ENCODE results near the gene MAP7D3. TPM values are rescaled to one million over a fixed set of nuclear protein-coding genes. Genes with fewer than 3 reads are reported as not detected.
A peak's percentile ranks its signal among the peaks of the same experiment; 100 is the strongest.

The MAP7D3 gene
- total RNA-seq, 2 donors from 2014 or later = 6.7 to 12.2 TPM

GRCh38 chrX:136206916-136207315 is 44.3 kb downstream of the MAP7D3 start:
- Histone ChIP-seq H3K9me3 (no peaks in the 10 kb centered on the region), H3K4me3 (no peak overlapping the region), H3K27me3 (no peaks in the 10 kb centered on the region), H3K36me3 (replicated peaks in 1 of 2; ENCODE audit: insufficient read depth in 1 of 2, low read depth in 2 of 2) (no peaks in the 10 kb centered on the region), H3K4me1 (no peaks in the 10 kb centered on the region), H3K27ac (no peak overlapping the region)
- ATAC-seq = no peak
- no peak for DNase-seq
- TF ChIP-seq POLR2A (IDR thresholded peaks at IDR 0.05) (no peak), CTCF (IDR thresholded peaks at IDR 0.05) (no peak)
- WGBS, 2 donors = 70% methylated on average over 6 of the region's 6 CpGs; no CpG with 5 or more reads in 1 of the 2 donors
- intact Hi-C loops (cut with DNase I) = no loop called here

DNA sequence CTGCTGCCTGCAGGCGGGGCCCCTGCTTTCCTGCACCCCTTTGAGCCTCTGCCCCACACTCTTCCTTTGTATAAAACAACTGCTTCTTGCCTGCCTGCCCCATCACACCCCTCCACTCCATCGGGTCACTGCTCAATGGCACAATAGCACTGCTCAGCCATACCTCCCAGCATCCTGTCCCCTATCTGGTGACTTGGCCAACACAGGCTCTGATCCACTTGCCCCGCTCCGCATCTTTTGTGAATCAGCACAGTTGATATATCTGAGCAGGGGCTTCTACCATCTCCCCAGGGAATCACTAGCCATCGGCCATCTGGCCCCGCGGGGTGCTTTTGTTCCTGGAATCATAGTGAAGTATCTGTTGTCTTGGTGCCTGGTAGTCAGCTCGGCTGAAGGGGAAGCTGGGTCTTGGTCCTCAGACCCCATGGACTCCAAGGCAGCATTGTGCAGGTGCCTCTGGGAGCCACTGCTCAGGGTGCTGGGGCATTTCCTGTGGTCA is 45.3 kb downstream of the MAP7D3 start:
- Histone ChIP-seq H3K36me3 (replicated peaks in 1 of 2; ENCODE audit: insufficient read depth in 1 of 2, low read depth in 2 of 2) (no peaks in the 10 kb centered on the region), H3K4me3 (no peak overlapping the region), H3K9me3 (no peaks in the 10 kb centered on the region), H3K4me1 (no peaks in the 10 kb centered on the region), H3K27me3 (no peaks in the 10 kb centered on the region), H3K27ac (no peak overlapping the region)
- ATAC-seq = no peak
- no peak for DNase-seq
- TF ChIP-seq POLR2A (IDR thresholded peaks at IDR 0.05) (no peak), CTCF (IDR thresholded peaks at IDR 0.05) (no peak)
- intact Hi-C loops (cut with DNase I) = no loop called here
- 62 to 94% methylated on average over 3 to 6 of the region's 8 CpGs for WGBS, 2 donors

DNA sequence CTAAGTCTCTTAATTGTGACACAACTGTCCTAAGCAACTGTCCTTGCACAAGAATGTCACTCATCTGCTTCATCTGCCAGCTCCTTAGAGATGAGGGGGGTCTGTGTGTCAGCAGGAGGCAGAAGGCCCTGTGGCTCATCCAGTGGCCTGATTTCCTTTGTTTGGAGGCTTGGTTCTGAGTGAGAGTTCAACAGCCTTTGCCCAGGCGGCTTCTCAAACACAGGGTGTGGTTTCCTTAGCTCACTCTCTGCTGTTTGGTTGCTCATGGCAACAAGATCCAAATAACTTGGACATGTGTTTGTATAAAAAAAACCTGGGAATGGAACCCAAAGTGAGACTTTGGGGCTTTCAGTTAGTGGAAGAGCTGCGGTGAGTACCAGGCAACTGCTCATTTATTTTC is 46.6 kb downstream of the MAP7D3 start:
- Histone ChIP-seq H3K9me3 (no peaks in the 10 kb centered on the region), H3K4me1 (no peaks in the 10 kb centered on the region), H3K27me3 (no peaks in the 10 kb centered on the region), H3K4me3 (no peak overlapping the region), H3K36me3 (replicated peaks in 1 of 2; ENCODE audit: insufficient read depth in 1 of 2, low read depth in 2 of 2) (no peaks in the 10 kb centered on the region), H3K27ac (no peak overlapping the region)
- ATAC-seq (peak; percentile 30), DNase-seq (no peak)
- WGBS, 2 donors = 48 to 100% methylated on average over 1 to 2 of the region's 2 CpGs
- no peak for TF ChIP-seq POLR2A (IDR thresholded peaks at IDR 0.05)
- TF ChIP-seq CTCF (IDR thresholded peaks at IDR 0.05) = no peak
- intact Hi-C loops (cut with DNase I) = no loop called here

GRCh38 chrX:136203951-136204350 is 47.2 kb downstream of the MAP7D3 start:
- no peak overlapping the region for H3K4me3 ChIP-seq
- H3K27ac ChIP-seq = no peak overlapping the region
- WGBS, 2 donors = 9 to 17% methylated on average over 3 of the region's 3 CpGs
- no peak for TF ChIP-seq CTCF (IDR thresholded peaks at IDR 0.05)
- no peak for TF ChIP-seq POLR2A (IDR thresholded peaks at IDR 0.05)
- H3K36me3 ChIP-seq (replicated peaks in 1 of 2; ENCODE audit: insufficient read depth in 1 of 2, low read depth in 2 of 2) = no peaks in the 10 kb centered on the region
- no peaks in the 10 kb centered on the region for H3K4me1 ChIP-seq
- no peak for DNase-seq
- no peaks in the 10 kb centered on the region for H3K27me3 ChIP-seq
- no peaks in the 10 kb centered on the region for H3K9me3 ChIP-seq
- ATAC-seq = no peak
- intact Hi-C loops (cut with DNase I) = no loop called here

DNA sequence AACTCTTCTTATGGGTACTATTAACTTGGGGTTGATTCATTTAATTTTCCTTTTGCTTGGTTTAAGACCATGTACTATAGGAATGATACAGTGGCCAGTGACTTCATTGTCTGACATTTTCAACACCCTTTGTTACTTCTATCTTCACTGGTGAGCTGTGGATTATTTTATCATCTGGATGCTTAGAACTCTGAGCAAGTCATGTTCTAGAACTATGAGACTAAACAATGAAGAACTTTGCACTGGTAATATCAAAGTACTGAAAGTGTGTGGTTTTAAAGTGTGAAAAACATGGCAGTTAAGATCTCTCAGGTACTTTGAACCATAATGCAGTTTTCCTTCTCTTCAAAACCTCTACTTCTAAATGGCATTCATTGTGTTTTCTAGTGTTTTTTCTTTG is 47.8 kb downstream of the MAP7D3 start:
- H3K36me3 ChIP-seq (replicated peaks in 1 of 2; ENCODE audit: insufficient read depth in 1 of 2, low read depth in 2 of 2) = no peaks in the 10 kb centered on the region
- H3K27me3 ChIP-seq = no peaks in the 10 kb centered on the region
- TF ChIP-seq POLR2A (IDR thresholded peaks at IDR 0.05) = no peak
- TF ChIP-seq CTCF (IDR thresholded peaks at IDR 0.05) = no peak
- H3K4me3 ChIP-seq = no peak overlapping the region
- ATAC-seq (no peak), DNase-seq (no peak)
- no peaks in the 10 kb centered on the region for H3K4me1 ChIP-seq
- H3K9me3 ChIP-seq = no peaks in the 10 kb centered on the region
- H3K27ac ChIP-seq = no peak overlapping the region
- intact Hi-C loops (cut with DNase I) = no loop called here
